ENCODE results near the gene ZDHHC1. TPM values are rescaled to one million over a fixed set of nuclear protein-coding genes. Genes with fewer than 3 reads are reported as not detected.
"Not testable (repeated sequence)": the region's sequence is repeated elsewhere in the genome, so short reads cannot be mapped to it uniquely, and the experiment has no call there.

Gene ZDHHC1
- total RNA-seq, 2 experiments from 2014 or later = 0.58 to 0.98 TPM

GRCh38 chr16:67419502-67419901, 3.2 kb upstream of the ZDHHC1 start:
- DNase-seq = no peak
- intact Hi-C loops (cut with DNase I, micrococcal nuclease) = loop anchor here in 1 of 2 experiments (10.0 kb wide), 1 partner anchor 445 kb away; no protein-coding TSS in a partner anchor
- Mint-ChIP-seq H3K4me1 (peaks cover 5% of the 10 kb centered on the region), H3K36me3 (ENCODE audit: low read depth) (no peaks in the 10 kb centered on the region), H3K27ac (no peak overlapping the region), H3K27me3 (peaks cover 20% of the 10 kb centered on the region), H3K9me3 (ENCODE audit: low read depth) (no peaks in the 10 kb centered on the region), H3K4me3 (no peak overlapping the region)
- ATAC-seq = no peak
- POLR2A ChIA-PET = no interaction called here
- CTCF ChIA-PET = no interaction called here

DNA sequence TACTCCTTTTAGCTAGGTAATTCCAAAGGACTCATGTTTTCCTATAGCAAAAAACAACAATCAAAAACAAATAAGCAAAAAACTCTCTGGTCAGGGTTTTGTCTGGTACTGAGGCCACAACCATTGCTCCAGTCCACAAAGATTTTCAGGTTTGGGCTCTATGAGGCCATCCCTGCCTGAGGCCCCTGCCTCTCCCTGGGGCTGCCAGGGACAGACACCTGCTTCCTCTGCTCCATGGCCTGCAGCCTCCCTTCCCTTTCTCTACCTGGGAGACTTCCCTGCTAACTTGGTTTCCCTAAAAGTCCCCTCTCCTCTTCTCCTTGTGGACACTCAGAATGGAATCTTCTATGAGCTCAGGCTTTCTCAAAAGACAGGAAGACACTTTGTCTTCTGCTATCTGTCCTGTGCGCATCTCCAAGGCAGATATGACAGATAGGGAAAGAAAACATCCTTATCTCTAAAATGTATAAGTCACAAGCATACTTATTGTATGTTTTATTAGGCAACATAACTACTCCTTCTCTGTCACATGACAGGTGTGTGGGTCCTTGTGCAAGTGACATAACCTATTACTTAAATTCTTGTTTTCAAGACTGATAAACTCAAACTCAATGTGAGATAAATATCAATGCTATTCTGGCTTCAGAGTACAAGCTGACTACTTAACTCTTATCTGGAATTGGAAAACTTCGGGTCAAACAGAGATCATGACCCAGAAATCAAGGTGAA, 1.2 kb upstream of the ZDHHC1 start:
- Mint-ChIP-seq H3K4me3 (no peak overlapping the region), H3K27me3 (peaks cover 23% of the 10 kb centered on the region), H3K9me3 (ENCODE audit: low read depth) (no peaks in the 10 kb centered on the region), H3K36me3 (ENCODE audit: low read depth) (no peaks in the 10 kb centered on the region), H3K27ac (no peak overlapping the region), H3K4me1 (peaks cover 5% of the 10 kb centered on the region)
- ATAC-seq = no peak
- ChIA-PET CTCF (interaction anchor here (0.8 to 1.8 kb wide), 10 partner anchors 9 to 174 kb away, joined by 3 to 8 read pairs (median 4); no protein-coding TSS in a partner anchor), POLR2A (no interaction called here)
- intact Hi-C loops (cut with DNase I, micrococcal nuclease) = loop anchor here in 1 of 2 experiments (10.0 kb wide), 1 partner anchor 443 kb away; no protein-coding TSS in a partner anchor
- no peak for DNase-seq

GRCh38 chr16:67415421-67415820, 856 bp downstream of the ZDHHC1 start:
- CTCF ChIA-PET = interaction anchor here (0.7 to 1.6 kb wide), 2 partner anchors 13 to 27 kb away, joined by 3 to 6 read pairs; no protein-coding TSS in a partner anchor
- not testable (repeated sequence) for H3K27ac Mint-ChIP-seq; H3K9me3 Mint-ChIP-seq (ENCODE audit: low read depth); H3K4me1 Mint-ChIP-seq; H3K36me3 Mint-ChIP-seq (ENCODE audit: low read depth); DNase-seq; ATAC-seq
- POLR2A ChIA-PET = interaction anchor here (1.2 kb wide), 1 partner anchor 11 kb away, joined by 5 read pairs; no protein-coding TSS in a partner anchor
- intact Hi-C loops (cut with DNase I, micrococcal nuclease) = loop anchor here in 1 of 2 experiments (10.0 kb wide), 1 partner anchor 441 kb away; no protein-coding TSS in a partner anchor
- Mint-ChIP-seq H3K4me3 (peak overlapping the region; percentile 64), H3K27me3 (peaks cover 25% of the 10 kb centered on the region)

GRCh38 chr16:67413978-67414911, 2.0 kb downstream of the ZDHHC1 start:
- no peaks in the 10 kb centered on the region for H3K9me3 Mint-ChIP-seq (ENCODE audit: low read depth)
- ChIA-PET POLR2A (interaction anchor here (1.2 kb wide), 1 partner anchor 12 kb away, joined by 5 read pairs; no protein-coding TSS in a partner anchor), CTCF (interaction anchor here (0.6 to 2.1 kb wide), 5 partner anchors 14 to 92 kb away, joined by 3 to 8 read pairs (median 3); no protein-coding TSS in a partner anchor)
- H3K4me3 Mint-ChIP-seq = no peak overlapping the region
- H3K36me3 Mint-ChIP-seq (ENCODE audit: low read depth) = no peaks in the 10 kb centered on the region
- H3K27ac Mint-ChIP-seq = no peak overlapping the region
- DNase-seq (no peak), ATAC-seq (no peak)
- peaks cover 20% of the 10 kb centered on the region for H3K27me3 Mint-ChIP-seq
- intact Hi-C loops (cut with DNase I, micrococcal nuclease) = loop anchor here in 1 of 2 experiments (10.0 kb wide), 1 partner anchor 439 kb away; no protein-coding TSS in a partner anchor
- peaks cover 5% of the 10 kb centered on the region for H3K4me1 Mint-ChIP-seq

- H3K4me3 Mint-ChIP-seq = no peak overlapping the region
- H3K36me3 Mint-ChIP-seq (ENCODE audit: low read depth) = no peaks in the 10 kb centered on the region
- DNase-seq = no peak
- peaks cover 5% of the 10 kb centered on the region for H3K4me1 Mint-ChIP-seq
- H3K27ac Mint-ChIP-seq = no peak overlapping the region
- H3K27me3 Mint-ChIP-seq = peaks cover 20% of the 10 kb centered on the region
- ChIA-PET CTCF (interaction anchor here (0.6 to 2.1 kb wide), 8 partner anchors 8 to 269 kb away, joined by 3 to 8 read pairs (median 3); no protein-coding TSS in a partner anchor), POLR2A (interaction anchor here (0.6 to 0.7 kb wide), 3 partner anchors 42 to 88 kb away, joined by 3 to 6 read pairs (median 5); no protein-coding TSS in a partner anchor)
- ATAC-seq = no peak
- no peaks in the 10 kb centered on the region for H3K9me3 Mint-ChIP-seq (ENCODE audit: low read depth)
- intact Hi-C loops (cut with DNase I, micrococcal nuclease) = loop anchor here in 1 of 2 experiments (10.0 kb wide), 1 partner anchor 437 kb away; no protein-coding TSS in a partner anchor
These were observed 4.0 kb downstream of the ZDHHC1 start for GRCh38 chr16:67412294-67412693.

DNA sequence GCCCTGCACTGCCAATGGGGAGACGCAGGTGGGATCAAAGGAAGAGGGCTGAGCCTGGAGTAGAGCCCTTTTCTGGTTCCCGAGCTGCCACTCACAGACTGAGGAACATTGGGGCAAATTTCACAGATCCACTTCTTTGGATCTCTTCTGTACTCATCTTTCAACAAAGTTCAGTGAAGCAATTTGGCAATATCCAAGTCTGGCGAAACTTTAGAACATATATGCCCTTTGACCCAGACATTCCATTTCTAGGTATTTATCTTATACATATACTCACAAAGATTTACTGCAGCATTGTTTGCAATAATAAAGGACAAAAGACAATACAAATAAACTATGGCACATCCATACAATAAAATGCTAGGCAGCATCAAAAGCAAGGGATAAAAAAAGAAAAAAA, 4.9 kb downstream of the ZDHHC1 start:
- no peak for DNase-seq
- peaks cover 3% of the 10 kb centered on the region for H3K4me1 Mint-ChIP-seq
- no peaks in the 10 kb centered on the region for H3K9me3 Mint-ChIP-seq (ENCODE audit: low read depth)
- intact Hi-C loops (cut with DNase I, micrococcal nuclease) = loop anchor here in 1 of 2 experiments (10.0 kb wide), 1 partner anchor 437 kb away; no protein-coding TSS in a partner anchor
- H3K27ac Mint-ChIP-seq = no peak overlapping the region
- H3K27me3 Mint-ChIP-seq = peaks cover 16% of the 10 kb centered on the region
- H3K4me3 Mint-ChIP-seq = no peak overlapping the region
- no peak for ATAC-seq
- POLR2A ChIA-PET = no interaction called here
- H3K36me3 Mint-ChIP-seq (ENCODE audit: low read depth) = no peaks in the 10 kb centered on the region
- CTCF ChIA-PET = no interaction called here

DNA sequence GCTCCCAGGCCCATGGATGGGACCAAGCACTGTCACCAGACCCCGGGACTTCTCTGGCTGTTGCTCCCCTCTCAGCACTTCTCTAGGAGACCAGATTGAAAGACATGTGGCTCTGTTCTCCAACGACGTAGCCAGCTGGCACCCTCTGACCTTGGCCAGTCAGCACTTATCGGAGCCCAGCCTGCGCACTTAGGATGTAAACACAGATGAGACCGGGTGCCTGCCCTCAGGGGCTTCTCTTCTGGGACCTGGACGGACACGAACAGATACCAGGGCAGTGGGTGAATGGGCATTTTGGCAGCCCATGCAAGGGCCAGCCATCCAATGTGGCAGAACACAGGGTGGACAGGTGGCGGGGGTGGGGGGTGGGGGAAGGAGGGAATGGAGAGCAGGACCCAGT, 6.6 kb downstream of the ZDHHC1 start:
- DNase-seq (no peak), ATAC-seq (no peak)
- CTCF ChIA-PET = no interaction called here
- intact Hi-C loops (cut with DNase I, micrococcal nuclease) = loop anchor here in 1 of 2 experiments (10.0 kb wide), 1 partner anchor 435 kb away; no protein-coding TSS in a partner anchor
- no peak overlapping the region for H3K27ac Mint-ChIP-seq
- H3K9me3 Mint-ChIP-seq (ENCODE audit: low read depth) = no peaks in the 10 kb centered on the region
- no peaks in the 10 kb centered on the region for H3K4me1 Mint-ChIP-seq
- H3K27me3 Mint-ChIP-seq = peaks cover 13% of the 10 kb centered on the region
- no peak overlapping the region for H3K4me3 Mint-ChIP-seq
- H3K36me3 Mint-ChIP-seq (ENCODE audit: low read depth) = no peaks in the 10 kb centered on the region
- POLR2A ChIA-PET = interaction anchor here (0.6 kb wide), 1 partner anchor 10 kb away, joined by 3 read pairs; no protein-coding TSS in a partner anchor

- CTCF ChIA-PET = interaction anchor here (0.5 to 1.2 kb wide), 6 partner anchors 9 to 150 kb away, joined by 3 to 4 read pairs (median 4); partner anchors contain the start of gene ZDHHC1
- no peak for DNase-seq
- intact Hi-C loops (cut with DNase I, micrococcal nuclease) = no loop called here
- no peak for ATAC-seq
- no peaks in the 10 kb centered on the region for H3K9me3 Mint-ChIP-seq (ENCODE audit: low read depth)
- H3K36me3 Mint-ChIP-seq (ENCODE audit: low read depth) = no peaks in the 10 kb centered on the region
- peaks cover 7% of the 10 kb centered on the region for H3K27me3 Mint-ChIP-seq
- no peak overlapping the region for H3K27ac Mint-ChIP-seq
- POLR2A ChIA-PET = no interaction called here
- H3K4me3 Mint-ChIP-seq = no peak overlapping the region
- H3K4me1 Mint-ChIP-seq = no peaks in the 10 kb centered on the region
These were observed 8.4 kb downstream of the ZDHHC1 start for GRCh38 chr16:67407788-67408452.

DNA sequence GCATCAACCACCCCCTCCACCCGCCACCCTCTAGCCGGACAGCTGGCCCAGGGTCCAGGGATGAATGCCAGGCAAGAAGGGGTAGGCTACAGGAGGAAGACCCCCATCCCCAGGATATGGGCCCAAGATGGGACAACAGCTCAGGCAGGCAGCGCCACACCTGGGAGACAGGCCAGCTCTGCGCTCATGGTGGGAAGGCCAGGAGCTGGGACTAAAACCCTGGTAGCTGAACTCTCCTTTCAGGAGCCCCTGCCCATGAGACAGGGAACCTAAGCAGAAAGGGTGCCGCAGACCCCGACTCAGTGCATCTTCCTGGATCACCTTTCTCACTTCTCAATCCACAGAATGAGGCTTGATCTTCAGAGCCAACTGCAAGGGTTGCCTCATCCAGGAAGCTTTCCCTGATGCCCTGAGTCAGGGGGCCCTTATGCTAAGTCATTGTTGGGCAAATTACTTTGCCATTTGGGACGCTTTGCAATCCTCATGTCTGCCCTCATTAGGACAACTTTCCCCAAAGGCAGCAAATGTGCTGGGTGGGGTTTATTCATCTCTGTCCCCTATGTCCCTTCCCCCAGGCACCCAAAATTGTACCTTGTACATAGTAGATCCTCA, 9.0 kb downstream of the ZDHHC1 start:
- H3K27me3 Mint-ChIP-seq = peaks cover 8% of the 10 kb centered on the region
- H3K27ac Mint-ChIP-seq = no peak overlapping the region
- DNase-seq = no peak
- H3K4me1 Mint-ChIP-seq = no peaks in the 10 kb centered on the region
- no peaks in the 10 kb centered on the region for H3K36me3 Mint-ChIP-seq (ENCODE audit: low read depth)
- no peak overlapping the region for H3K4me3 Mint-ChIP-seq
- ChIA-PET POLR2A (no interaction called here), CTCF (interaction anchor here (0.5 to 1.2 kb wide), 5 partner anchors 9 to 149 kb away, joined by 3 to 4 read pairs (median 4); partner anchors contain the start of gene ZDHHC1)
- no peaks in the 10 kb centered on the region for H3K9me3 Mint-ChIP-seq (ENCODE audit: low read depth)
- intact Hi-C loops (cut with DNase I, micrococcal nuclease) = no loop called here
- no peak for ATAC-seq

All from activated CD4-positive, alpha-beta T cell treated with anti-CD3 and anti-CD28 coated beads for 36 hours (primary cell).